Fibroblast of lung (primary cell): ENCODE results near the gene TPX2. TPM values are rescaled to one million over a fixed set of nuclear protein-coding genes. Genes with fewer than 3 reads are reported as not detected.

Experiments
- DNase-seq, 2 donors: peaks; one replicate each; pipeline versions ENCODE4 v3.0.0 to v3.0.0-alpha.2; 2010; ENCODE audit warnings: low read depth in 2 of 2
- H2AFZ ChIP-seq: 2 replicates; pipeline ENCODE4 v1.5.1; 2012; ENCODE audit warnings: low read length, control low read depth, inconsistent platforms
- H3K27ac ChIP-seq: 2 replicates; pipeline ENCODE4 v1.5.1; 2011; ENCODE audit warnings: low read length, control low read depth; ENCODE audit not compliant: insufficient read depth
- H3K27me3 ChIP-seq: 2 replicates; pipeline ENCODE4 v1.5.1; 2011; ENCODE audit warnings: mild to moderate bottlenecking, low read length; ENCODE audit not compliant: control insufficient read depth, insufficient read depth
- H3K36me3 ChIP-seq: 2 replicates; pipeline ENCODE4 v1.5.1; 2011; ENCODE audit warnings: low read length; ENCODE audit not compliant: control insufficient read depth, insufficient read depth
- H3K4me1 ChIP-seq: 2 replicates; pipeline ENCODE4 v1.5.1; 2011; ENCODE audit warnings: low read length; ENCODE audit not compliant: control insufficient read depth, insufficient read depth; ENCODE audit errors: extremely low read depth
- H3K4me2 ChIP-seq: 2 replicates; pipeline ENCODE4 v1.5.1; 2011; ENCODE audit warnings: low read length, control low read depth; ENCODE audit not compliant: insufficient read depth; ENCODE audit errors: extremely low read depth
- H3K4me3 ChIP-seq, 4 experiments: fragments of 200-600 bp in 1 of 4; sonication (generic) in 1 of 4; replicated peaks in 1 of 4; 2 replicates each; pipeline ENCODE4 v1.5.1; 2011 to 2016; ENCODE audit warnings: low read length in 4 of 4, low read depth in 3 of 4, mild to moderate bottlenecking in 3 of 4, control low read depth in 2 of 4, inconsistent platforms in 1 of 4, mixed read lengths in 1 of 4; ENCODE audit not compliant: insufficient read depth in 1 of 4; ENCODE audit errors: control extremely low read depth in 1 of 4
- H3K79me2 ChIP-seq: 2 replicates; pipeline ENCODE4 v1.5.1; 2012; ENCODE audit warnings: mild to moderate bottlenecking, low read length, inconsistent platforms; ENCODE audit not compliant: control insufficient read depth, insufficient read depth
- H3K9ac ChIP-seq: 2 replicates; pipeline ENCODE4 v1.5.1; 2011; ENCODE audit warnings: mild to moderate bottlenecking, low read length, control low read depth; ENCODE audit not compliant: insufficient read depth
- H3K9me3 ChIP-seq: 2 replicates; pipeline ENCODE4 v1.5.1; 2012; ENCODE audit warnings: low read depth, low read length; ENCODE audit not compliant: control insufficient read depth, insufficient read depth
- H4K20me1 ChIP-seq: 2 replicates; pipeline ENCODE4 v1.5.1; 2011; ENCODE audit warnings: low read length; ENCODE audit not compliant: control insufficient read depth, insufficient read depth; ENCODE audit errors: extremely low read depth
- CTCF ChIP-seq, 2 donors: IDR thresholded peaks in 1 of 2; conservative IDR thresholded peaks in 1 of 2; 1 replicate in 1 of 2; 2 replicates in 1 of 2; pipeline ENCODE4 v1.5.1; 2011 to 2012; ENCODE audit warnings: low read length in 2 of 2, control low read depth in 1 of 2, inconsistent platforms in 1 of 2, low read depth in 1 of 2, mild to moderate bottlenecking in 1 of 2
- EZH2 ChIP-seq: IDR thresholded peaks from 2 replicates; pipeline ENCODE4 v1.5.1; 2012; ENCODE audit warnings: low read length, control low read depth, mild to moderate bottlenecking; ENCODE audit errors: missing control alignments
- polyA plus RNA-seq, 2 donors: library from polyadenylated mRNA; depleted of rRNA in 1 of 2; stranded (reverse) in 1 of 2; unstranded in 1 of 2; fragments of >200 nt; gene quantifications; 2 replicates each; pipeline ENCODE4 v1.2.1, GENCODE V29; 2011 to 2012; ENCODE audit warnings: missing spikeins in 1 of 2
- total RNA-seq: library from RNA; depleted of rRNA; stranded (reverse); fragments of >200 nt; gene quantifications from 2 replicates; pipeline ENCODE4 v1.2.1, GENCODE V29; 2014

TPX2 gene
- total and polyA plus RNA-seq, 2 donors (not counting 1 experiment from before 2014, with no cell fraction given) = 19.9 to 21.0 TPM

DNA sequence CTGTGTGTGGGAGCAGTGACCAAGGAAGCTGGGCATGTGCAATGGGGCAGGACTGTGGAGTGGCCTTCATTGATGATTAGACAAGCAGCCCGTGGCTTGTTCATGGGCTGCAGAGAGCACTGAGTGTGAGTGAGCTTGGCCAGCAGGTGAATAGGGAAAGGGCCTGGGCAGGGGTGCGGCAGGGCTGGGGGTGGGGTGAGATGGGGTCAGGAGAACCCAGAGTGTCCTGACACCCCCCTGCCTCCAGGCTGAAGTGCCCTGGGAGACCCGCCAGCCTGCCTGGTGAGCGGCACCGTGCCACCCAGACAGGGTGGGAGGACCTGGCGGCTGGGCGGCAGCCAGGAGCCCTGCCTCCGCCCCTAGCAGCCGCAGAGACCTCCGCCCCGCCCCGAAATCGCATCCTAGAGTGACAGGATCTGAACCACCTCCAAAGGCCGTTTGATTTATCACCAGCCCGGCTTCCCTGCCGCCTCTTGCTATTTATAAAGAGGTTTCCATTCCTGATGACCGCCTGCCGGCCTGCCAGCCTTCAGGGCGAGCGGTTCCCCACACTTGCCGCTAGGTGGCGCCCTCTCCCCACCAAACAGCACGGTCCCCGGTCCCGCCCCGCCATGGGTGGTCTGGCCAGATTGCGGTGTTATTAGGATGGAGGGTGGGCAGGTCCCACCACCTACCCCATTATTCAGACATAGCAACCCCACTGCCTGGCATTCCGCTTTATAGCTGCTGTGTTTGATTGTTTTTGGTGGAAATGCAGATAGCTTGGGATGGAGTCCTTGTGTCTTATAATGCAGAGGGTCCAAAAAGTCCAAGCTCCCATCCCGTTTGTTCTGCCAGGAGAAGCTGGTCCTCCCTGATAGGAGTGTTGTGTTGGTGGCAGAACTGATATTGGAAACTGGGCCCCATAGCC, 83.6 kb downstream of the TPX2 start:
- DNase-seq = peak; percentile 62 to 70
- Histone ChIP-seq H3K27me3 (no peaks in the 10 kb centered on the region), H3K79me2 (no peaks in the 10 kb centered on the region), H3K4me2 (no peak overlapping the region), H3K27ac (no peak overlapping the region), H3K9ac (no peak overlapping the region), H3K4me1 (no peaks in the 10 kb centered on the region), H2AFZ (no peak overlapping the region), H4K20me1 (no peaks in the 10 kb centered on the region), H3K9me3 (no peaks in the 10 kb centered on the region), H3K36me3 (no peaks in the 10 kb centered on the region), H3K4me3 (no peak overlapping the region)
- TF ChIP-seq EZH2 = no peak
- peak; percentile 89 to 90 for TF ChIP-seq CTCF (conservative IDR thresholded peaks at IDR 0.05 in 1 of 2, IDR thresholded peaks at IDR 0.05 in 1 of 2; ENCODE audit: low read depth in 1 of 2, low read length in 2 of 2)

DNA sequence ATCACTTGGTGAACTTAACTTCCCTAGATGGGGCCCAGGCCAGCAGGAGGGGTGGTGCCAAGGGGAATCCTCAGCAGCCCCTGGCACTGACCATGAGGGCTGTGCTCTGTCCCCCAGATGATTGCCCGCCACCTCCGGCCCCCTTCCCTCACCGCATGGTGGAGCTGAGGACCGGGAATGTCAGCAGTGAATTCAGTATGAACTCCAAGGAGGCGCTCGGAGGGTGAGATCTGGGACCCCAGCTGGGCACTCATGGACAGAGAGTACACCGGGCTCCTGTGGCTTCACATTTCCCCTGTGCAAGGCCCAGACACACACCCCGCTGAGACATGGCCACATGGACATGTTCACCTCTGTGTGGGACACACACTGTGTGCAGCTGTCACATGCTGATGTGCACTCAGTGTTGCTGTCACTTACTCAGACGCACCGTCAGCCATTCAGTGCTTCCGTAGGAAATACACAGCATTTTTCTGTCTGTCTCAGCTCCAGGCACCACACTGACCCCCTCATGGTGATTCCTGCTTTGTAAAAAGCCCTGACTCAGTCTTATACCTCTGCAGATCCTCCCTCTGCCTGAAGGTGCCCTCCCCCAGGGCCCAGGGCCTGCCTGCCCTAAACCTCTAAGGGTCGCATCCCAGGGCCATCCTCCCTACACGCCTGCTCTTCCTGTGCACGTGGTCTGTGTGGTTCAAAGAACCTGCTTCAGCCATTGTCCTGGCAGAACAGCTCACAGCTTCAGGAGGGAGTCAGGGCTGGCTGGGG, 84.5 kb downstream of the TPX2 start:
- Histone ChIP-seq H3K9ac (no peak overlapping the region), H3K79me2 (no peaks in the 10 kb centered on the region), H3K36me3 (no peaks in the 10 kb centered on the region), H3K27me3 (no peaks in the 10 kb centered on the region), H3K4me2 (no peak overlapping the region), H3K4me3 (no peak overlapping the region), H3K9me3 (no peaks in the 10 kb centered on the region), H3K4me1 (no peaks in the 10 kb centered on the region), H2AFZ (no peak overlapping the region), H4K20me1 (no peaks in the 10 kb centered on the region), H3K27ac (no peak overlapping the region)
- no peak for TF ChIP-seq CTCF (conservative IDR thresholded peaks at IDR 0.05 in 1 of 2, IDR thresholded peaks at IDR 0.05 in 1 of 2; ENCODE audit: low read depth in 1 of 2, low read length in 2 of 2)
- DNase-seq = no peak

- Histone ChIP-seq H2AFZ (no peak overlapping the region), H3K4me3 (no peak overlapping the region), H3K4me1 (no peaks in the 10 kb centered on the region), H3K79me2 (no peaks in the 10 kb centered on the region), H3K9ac (no peak overlapping the region), H3K27ac (no peak overlapping the region), H3K36me3 (no peaks in the 10 kb centered on the region), H3K4me2 (no peak overlapping the region), H3K9me3 (no peaks in the 10 kb centered on the region), H3K27me3 (no peaks in the 10 kb centered on the region), H4K20me1 (no peaks in the 10 kb centered on the region)
- no peak for DNase-seq
- TF ChIP-seq CTCF (conservative IDR thresholded peaks at IDR 0.05 in 1 of 2, IDR thresholded peaks at IDR 0.05 in 1 of 2; ENCODE audit: low read depth in 1 of 2, low read length in 2 of 2) (no peak), EZH2 (no peak)
Measured at GRCh38 chr20:31824125-31824485, 85.0 kb downstream of the TPX2 start.
